ENCODE data around the gene CEP164. TPM values are rescaled to one million over a fixed set of nuclear protein-coding genes. Genes with fewer than 3 reads are reported as not detected.

The CEP164 gene
- total RNA-seq, 1 donor from 2014 or later, result 4.9 TPM

DNA sequence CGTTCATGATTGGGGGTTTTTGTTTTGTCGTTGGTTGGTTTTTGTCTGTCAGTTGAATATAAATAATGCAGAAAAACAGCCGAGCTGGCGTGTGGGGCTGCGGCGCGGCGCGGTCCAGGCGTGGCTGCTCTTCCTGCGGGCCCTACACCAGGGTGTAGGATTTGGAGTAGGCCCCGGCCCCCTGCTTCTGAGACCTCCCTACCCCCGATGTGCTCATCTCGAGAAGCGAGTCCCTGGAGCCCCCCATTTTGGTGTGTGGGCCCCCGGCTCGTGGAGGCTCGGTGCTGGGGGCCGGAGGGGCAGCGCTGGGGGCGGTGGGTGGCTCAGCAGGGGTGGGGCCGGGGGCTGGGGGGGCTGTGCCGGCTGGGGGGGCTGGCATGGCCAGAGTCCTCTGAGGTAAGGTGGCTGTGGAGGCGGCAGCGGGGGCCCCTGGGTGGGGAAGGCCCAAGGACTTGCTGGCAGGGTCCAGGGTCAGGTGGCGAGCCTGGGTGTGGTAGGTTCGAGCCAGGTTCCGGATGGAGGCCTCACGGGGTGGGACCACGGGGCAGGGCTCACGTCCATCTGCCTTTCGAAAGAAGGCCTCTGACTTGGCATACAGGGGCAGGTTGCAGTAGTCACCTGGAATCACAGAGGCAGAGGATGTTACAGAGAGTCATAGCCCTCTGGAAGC is 100.7 kb downstream of the CEP164 start:
- no peak for ATAC-seq
- intact Hi-C loops (cut with micrococcal nuclease), result loop anchor here (5.0 kb wide), 1 partner anchor 379 kb away; no protein-coding TSS in a partner anchor
- DNase-seq, result no peak

- intact Hi-C loops (cut with micrococcal nuclease), result loop anchor here (5.0 kb wide), 1 partner anchor 378 kb away; no protein-coding TSS in a partner anchor
Measured at GRCh38 chr11:117428856-117429229, 101.2 kb downstream of the CEP164 start.

DNA sequence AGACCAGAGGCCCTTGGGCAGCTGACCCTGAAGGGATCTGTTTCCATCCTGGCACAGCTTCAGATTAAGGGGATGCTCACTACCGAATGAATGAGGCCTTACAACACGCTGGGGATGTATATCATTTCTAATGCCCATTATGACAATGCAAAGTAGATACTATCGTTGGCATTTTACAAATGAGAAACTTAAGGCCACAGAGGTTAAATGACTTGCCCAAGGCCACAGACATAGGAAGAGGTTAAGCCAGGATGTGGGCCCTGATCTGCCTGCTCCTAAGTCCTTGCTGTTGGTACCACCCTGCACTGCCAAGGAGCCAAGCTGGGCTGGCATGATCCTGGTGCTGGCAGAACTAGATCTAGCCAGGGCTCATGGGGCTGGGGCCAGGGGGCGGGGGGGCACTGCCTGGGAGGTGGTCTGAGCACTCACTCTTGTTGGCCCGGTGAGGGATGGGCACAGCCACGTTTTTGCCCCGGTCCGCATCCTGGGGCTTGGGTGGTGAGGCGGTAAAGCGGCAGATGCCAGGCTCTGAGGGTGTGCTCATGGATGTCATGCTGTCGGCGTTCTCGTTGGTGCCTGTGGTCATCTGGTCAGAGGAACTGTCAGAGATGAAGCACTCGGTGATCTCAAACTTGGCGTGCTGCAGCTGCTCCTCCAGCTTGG is 102.8 kb downstream of the CEP164 start:
- ATAC-seq, result no peak
- intact Hi-C loops (cut with micrococcal nuclease), result no loop called here
- DNase-seq, result no peak

More at GRCh38 chr11:117428856-117429229, 101.2 kb downstream of the CEP164 start:
- no peak for DNase-seq
- ATAC-seq, result no peak

DNA sequence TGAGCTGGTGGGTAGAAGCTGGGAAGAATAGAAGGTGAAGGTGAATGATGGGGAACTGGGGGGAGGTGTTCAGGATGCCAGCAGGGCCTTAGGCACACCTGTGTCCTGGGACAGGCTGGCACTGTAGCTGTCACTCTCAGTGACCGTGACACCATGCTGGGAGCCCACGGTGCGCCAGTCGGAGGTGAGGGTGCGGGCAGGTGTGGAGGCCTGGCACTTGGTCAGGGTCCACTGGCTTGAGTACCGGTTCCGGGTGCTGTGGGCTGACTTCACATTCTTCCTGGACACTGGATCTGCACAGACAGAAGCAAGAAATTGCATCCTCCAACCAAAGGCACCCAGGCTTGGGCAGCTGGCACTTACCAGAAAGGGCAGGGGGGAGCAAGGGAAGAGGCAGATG is 103.8 kb downstream of the CEP164 start:
- ATAC-seq (no peak), DNase-seq (no peak)
- intact Hi-C loops (cut with micrococcal nuclease), result no loop called here

DNA sequence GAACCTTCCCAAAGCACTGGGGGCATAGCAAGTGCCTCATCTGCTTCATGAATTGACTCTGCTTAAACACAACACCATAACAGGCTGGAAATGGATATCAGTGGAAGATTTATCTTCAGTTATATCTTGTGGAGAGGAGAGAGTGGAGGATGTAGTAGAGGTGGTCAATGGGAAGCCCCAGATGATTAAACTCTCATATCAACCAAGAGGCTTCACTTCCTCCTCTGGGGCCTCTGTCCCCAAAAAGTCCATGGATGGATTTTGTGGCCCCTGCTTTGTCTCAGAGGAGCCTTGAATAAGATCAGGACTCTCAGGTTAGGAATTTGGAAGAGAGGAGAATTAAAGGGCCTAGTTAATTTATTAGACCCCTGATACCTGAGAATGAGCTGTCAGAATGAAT is 106.1 kb downstream of the CEP164 start:
- ATAC-seq (no peak), DNase-seq (no peak)
- intact Hi-C loops (cut with micrococcal nuclease), result no loop called here

DNA sequence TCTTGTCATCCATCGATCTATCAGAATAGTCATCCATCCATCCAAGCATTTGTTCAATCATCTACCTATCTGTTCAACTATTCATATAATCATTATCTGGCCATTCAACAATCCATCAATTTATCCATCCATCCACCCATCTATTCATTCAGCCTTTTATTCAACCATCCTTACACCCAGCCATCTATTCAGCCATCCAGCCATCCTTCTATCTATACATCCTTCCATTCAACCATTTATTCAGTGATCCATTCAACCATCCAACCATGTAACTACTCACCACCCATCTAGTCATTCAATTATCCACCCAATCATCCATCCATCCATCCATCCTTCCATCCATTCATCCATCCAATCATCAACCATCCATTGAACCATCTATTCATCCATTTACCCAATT is 106.8 kb downstream of the CEP164 start:
- intact Hi-C loops (cut with micrococcal nuclease), result no loop called here
- ATAC-seq (no peak), DNase-seq (no peak)

GRCh38 chr11:117435326-117435725 is 107.7 kb downstream of the CEP164 start:
- ATAC-seq (no peak), DNase-seq (no peak)
- intact Hi-C loops (cut with micrococcal nuclease), result no loop called here

- ATAC-seq (no peak), DNase-seq (no peak)
Measured at GRCh38 chr11:117437041-117437790, 109.6 kb downstream of the CEP164 start.

GRCh38 chr11:117437791-117438130 is 110.1 kb downstream of the CEP164 start:
- DNase-seq (no peak), ATAC-seq (no peak)
- intact Hi-C loops (cut with micrococcal nuclease), result no loop called here

More at GRCh38 chr11:117437041-117437790, 109.6 kb downstream of the CEP164 start:
- intact Hi-C loops (cut with micrococcal nuclease), result no loop called here

DNA sequence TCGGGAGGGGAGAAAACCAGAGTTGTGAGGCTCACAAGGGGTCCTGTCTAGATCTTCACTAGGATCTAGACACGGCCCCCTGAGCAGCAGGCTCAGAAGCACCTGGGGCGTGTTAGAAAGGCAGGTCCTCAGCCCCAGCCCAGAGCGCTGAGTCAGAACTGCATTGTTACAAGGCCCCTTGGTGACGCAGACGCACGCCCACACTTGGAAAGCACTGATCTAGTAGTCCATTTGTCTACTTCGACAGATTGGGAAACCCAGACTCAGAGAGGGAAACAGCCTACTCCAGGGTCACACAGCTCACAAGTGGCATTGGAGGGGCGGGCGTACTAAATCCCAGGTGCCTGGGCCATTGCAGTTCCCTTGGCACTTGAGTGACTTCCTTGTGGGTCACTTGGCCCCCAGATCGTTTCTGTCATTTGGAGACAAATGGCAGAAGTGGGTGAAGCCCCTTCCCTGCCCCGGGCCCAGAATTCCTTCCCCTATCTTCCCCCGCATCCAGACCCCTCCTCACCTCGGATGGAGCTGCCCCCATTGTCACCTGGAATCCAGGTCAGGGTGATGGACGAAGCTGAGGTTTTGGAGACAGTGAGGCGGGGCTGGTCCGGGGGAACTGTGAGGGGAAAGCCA is 110.8 kb downstream of the CEP164 start:
- DNase-seq (no peak), ATAC-seq (no peak)
- intact Hi-C loops (cut with micrococcal nuclease), result no loop called here

GRCh38 chr11:117439256-117439655 is 111.6 kb downstream of the CEP164 start:
- ATAC-seq (no peak), DNase-seq (no peak)
- intact Hi-C loops (cut with micrococcal nuclease), result no loop called here

GRCh38 chr11:117440258-117440657 is 112.6 kb downstream of the CEP164 start:
- DNase-seq (no peak), ATAC-seq (no peak)
- intact Hi-C loops (cut with micrococcal nuclease), result no loop called here

GRCh38 chr11:117441146-117441975 is 113.7 kb downstream of the CEP164 start:
- ATAC-seq, result no peak
- intact Hi-C loops (cut with micrococcal nuclease), result no loop called here
- no peak for DNase-seq

DNA sequence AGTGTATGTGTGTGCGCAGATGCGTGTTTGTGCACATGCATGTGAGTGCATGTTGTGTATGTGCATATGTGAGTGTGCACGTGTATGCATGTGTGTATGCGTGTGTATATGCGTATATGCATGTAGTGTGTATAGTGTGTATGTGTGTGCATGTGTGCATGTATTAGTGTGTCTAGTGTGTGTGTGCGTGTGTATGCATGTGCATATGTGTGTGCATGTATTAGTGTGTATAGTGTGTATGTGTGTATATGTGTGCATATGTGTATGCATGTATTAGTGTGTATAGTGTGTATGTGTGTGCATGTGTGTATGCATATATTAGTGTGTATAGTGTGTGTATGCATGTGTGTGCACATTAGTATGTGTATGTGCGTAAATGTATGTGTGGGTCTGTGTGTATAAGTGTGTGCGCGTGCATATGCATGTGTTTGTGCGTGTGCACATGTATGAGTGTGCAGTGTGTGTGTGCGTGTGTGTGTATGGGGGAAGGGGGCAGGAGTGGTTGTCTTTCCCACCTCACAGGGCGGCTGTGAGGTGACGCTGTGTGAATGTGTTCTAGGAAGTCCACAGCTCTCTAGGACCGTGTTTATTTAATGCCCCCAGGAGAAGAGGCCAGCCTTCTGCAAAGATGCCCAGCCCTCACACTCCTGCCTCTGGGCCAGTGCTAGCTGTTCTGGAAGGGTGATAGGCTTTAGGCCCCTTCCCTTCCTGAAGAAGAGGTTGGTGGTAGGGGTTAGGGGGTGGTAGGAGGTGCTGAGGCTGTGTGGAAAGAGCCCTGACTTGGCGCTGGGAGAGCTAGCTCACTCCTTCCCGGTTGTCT is 114.6 kb downstream of the CEP164 start:
- DNase-seq (no peak), ATAC-seq (no peak)
- intact Hi-C loops (cut with micrococcal nuclease), result no loop called here

- no peak for DNase-seq
- intact Hi-C loops (cut with micrococcal nuclease), result no loop called here
- ATAC-seq, result no peak
Measured at GRCh38 chr11:117442869-117443239, 115.2 kb downstream of the CEP164 start.

DNA sequence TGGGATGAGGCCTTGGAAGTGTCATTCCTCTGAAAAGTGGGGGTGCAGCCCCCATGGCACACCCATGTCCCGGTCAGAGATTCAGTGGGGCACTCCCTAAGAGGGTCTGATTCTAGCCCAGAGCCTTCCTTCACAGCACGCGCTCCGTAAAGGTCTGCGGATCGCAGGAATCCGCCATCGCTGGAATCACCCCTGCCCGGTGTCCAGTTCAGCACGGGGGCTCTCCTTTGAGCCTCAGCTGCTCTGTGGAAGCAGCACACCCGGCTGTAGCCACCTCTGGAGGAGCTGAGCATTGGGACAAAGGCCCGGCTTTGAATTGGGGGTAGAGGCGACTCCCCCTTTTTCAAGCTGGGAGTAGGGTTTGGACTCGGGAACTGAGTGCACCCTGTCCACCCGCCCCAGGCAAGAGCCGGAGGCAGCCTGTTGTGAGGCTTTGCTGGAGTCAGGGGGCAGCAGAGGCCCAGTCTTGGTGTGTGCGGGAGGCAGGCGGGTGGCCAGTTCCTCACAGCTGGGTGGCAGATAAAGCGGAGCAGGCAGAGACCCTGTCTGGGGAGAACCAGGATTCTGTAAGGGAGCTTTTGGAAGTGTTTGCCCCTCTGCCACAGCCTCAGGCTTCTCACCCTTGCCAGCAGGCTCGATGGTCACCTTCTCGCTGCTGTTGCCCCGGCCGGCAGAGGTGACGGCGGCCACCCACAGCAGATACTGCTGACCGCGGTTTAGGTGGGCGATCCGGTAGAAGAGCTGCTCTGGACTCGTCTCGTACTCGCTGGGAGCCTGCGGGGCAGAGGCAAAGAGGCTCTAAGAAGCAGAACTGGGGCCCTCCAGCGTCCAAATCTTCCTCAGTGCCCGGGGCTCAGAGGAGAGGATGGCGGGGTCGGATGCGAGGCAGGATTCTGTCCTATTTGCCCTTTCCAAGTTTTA is 115.9 kb downstream of the CEP164 start:
- peak; percentile 81 for DNase-seq
- intact Hi-C loops (cut with micrococcal nuclease), result no loop called here
- ATAC-seq, result peak; percentile 95

DNA sequence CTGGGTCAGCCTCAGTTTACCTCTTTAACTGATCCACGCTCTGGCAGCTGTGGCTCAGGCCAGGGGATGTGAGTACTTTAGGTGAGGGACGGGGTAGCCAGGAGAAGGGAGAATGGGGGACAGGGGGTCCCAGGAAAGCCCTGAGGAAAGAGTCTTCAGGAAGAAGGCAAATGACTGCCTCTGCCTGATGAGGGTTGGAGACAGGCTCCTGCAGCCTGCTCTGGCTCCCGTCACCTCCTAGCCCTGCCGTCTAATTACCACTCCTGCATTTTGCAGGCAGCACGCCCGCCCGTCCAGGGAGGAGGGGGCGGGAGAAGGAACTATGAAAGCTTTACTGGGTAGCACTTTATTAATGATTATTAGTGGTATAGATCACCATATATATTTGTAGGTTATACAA is 116.6 kb downstream of the CEP164 start:
- ATAC-seq (peak; percentile 6), DNase-seq (no peak)
- intact Hi-C loops (cut with micrococcal nuclease), result no loop called here

Data from left ventricle myocardium superior (tissue), 1 donor.